ENCODE data around the gene CCHCR1. TPM values are rescaled to one million over a fixed set of nuclear protein-coding genes. Genes with fewer than 3 reads are reported as not detected.
"Not testable (repeated sequence)": the region's sequence is repeated elsewhere in the genome, so short reads cannot be mapped to it uniquely, and the experiment has no call there.

The CCHCR1 gene
- total RNA-seq, 1 donor from 2014 or later = 50.5 TPM

DNA sequence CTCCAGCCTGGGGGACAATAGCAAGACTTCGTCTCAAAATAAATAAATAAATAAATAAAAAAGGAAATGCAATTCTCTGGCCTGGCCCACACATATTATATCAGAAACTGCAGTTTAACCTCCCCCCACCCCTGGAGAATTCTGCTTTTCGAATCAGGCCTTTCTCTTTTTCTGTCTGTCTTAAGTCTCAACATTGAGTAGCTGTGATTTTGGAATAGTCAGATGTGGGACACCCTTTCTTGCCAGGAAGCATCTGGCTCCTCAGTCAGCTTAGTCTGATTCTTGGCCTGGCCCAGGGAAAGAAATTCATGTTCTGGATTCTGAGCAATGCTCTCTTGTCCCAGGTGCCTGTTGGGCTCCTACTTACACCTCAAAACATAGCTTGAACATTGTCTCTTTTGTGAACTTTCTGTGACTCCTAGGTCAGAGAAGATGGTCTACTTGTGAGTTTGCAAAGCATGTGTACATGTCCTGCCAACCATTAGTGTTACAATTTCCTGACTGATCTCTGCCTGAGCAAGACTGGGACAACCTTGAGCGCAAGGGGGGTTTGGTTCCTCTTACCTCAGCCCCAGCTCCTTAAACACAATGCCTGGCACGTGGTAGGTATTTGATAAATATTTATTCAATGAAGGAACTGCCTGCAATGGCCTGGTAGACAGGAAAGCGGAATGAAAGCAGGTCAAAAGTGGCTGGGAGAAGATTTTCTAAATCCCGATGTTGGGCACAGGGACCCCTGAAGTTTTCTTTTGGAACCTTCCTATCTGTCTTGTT, 36.6 kb upstream of the CCHCR1 start:
- H3K27ac Mint-ChIP-seq = no peak overlapping the region

DNA sequence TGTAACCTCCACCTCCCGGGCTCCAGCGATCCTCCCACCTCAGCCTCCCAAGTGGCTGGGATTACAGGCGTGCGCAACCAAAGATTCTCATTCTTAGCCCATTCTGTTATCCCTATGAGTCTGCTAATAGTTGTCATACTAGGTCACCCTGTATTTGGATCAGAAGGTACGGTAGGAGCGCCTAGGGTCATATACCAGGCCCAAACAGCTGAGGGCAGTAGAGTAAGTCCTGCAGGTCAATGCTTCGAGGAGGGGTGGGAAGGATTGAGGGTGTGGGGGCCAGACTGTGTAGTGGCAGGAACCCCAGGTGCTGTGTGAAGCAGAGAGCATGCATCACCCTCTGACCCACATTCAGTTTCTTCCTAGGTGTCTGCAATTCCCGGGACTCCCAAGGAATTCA, 35.6 kb upstream of the CCHCR1 start:
- no peaks in the 10 kb centered on the region for H3K9me3 Mint-ChIP-seq
- intact Hi-C loops (cut with micrococcal nuclease) = no loop called here
- peaks cover 3% of the 10 kb centered on the region for H3K36me3 Mint-ChIP-seq (ENCODE audit: low read depth)
- H3K27me3 Mint-ChIP-seq (ENCODE audit: low read depth) = no peaks in the 10 kb centered on the region
- no peak overlapping the region for H3K4me3 Mint-ChIP-seq (ENCODE audit: low read depth)
- no peak for DNase-seq (ENCODE audit: low spot score)
- H3K27ac Mint-ChIP-seq = no peak overlapping the region
- peaks cover 5% of the 10 kb centered on the region for H3K4me1 Mint-ChIP-seq (ENCODE audit: low read depth)

More for the DNA sequence above, 36.6 kb upstream of the CCHCR1 start:
- DNase-seq (ENCODE audit: low spot score) = no peak
- no peaks in the 10 kb centered on the region for H3K27me3 Mint-ChIP-seq (ENCODE audit: low read depth)
- no peaks in the 10 kb centered on the region for H3K9me3 Mint-ChIP-seq
- H3K36me3 Mint-ChIP-seq (ENCODE audit: low read depth) = peaks cover 6% of the 10 kb centered on the region
- H3K4me3 Mint-ChIP-seq (ENCODE audit: low read depth) = no peak overlapping the region
- H3K4me1 Mint-ChIP-seq (ENCODE audit: low read depth) = peaks cover 7% of the 10 kb centered on the region
- intact Hi-C loops (cut with micrococcal nuclease) = no loop called here

GRCh38 chr6:31192431-31193105, 35.0 kb upstream of the CCHCR1 start:
- intact Hi-C loops (cut with micrococcal nuclease) = loop anchor here (1.0 kb wide), 1 partner anchor 55 kb away; no protein-coding TSS in a partner anchor

GRCh38 chr6:31190488-31190887, 32.9 kb upstream of the CCHCR1 start:
- H3K36me3 Mint-ChIP-seq (ENCODE audit: low read depth) = no peaks in the 10 kb centered on the region
- H3K27me3 Mint-ChIP-seq (ENCODE audit: low read depth) = no peaks in the 10 kb centered on the region
- no peaks in the 10 kb centered on the region for H3K9me3 Mint-ChIP-seq
- no peak for DNase-seq (ENCODE audit: low spot score)
- H3K4me1 Mint-ChIP-seq (ENCODE audit: low read depth) = peaks cover 4% of the 10 kb centered on the region
- no peak overlapping the region for H3K4me3 Mint-ChIP-seq (ENCODE audit: low read depth)
- intact Hi-C loops (cut with micrococcal nuclease) = no loop called here
- no peak overlapping the region for H3K27ac Mint-ChIP-seq

More at GRCh38 chr6:31192431-31193105, 35.0 kb upstream of the CCHCR1 start:
- H3K4me1 Mint-ChIP-seq (ENCODE audit: low read depth); H3K9me3 Mint-ChIP-seq; H3K27ac Mint-ChIP-seq; H3K27me3 Mint-ChIP-seq (ENCODE audit: low read depth); H3K36me3 Mint-ChIP-seq (ENCODE audit: low read depth); H3K4me3 Mint-ChIP-seq (ENCODE audit: low read depth): not testable (repeated sequence)
- DNase-seq (ENCODE audit: low spot score) = peak; percentile 46

DNA sequence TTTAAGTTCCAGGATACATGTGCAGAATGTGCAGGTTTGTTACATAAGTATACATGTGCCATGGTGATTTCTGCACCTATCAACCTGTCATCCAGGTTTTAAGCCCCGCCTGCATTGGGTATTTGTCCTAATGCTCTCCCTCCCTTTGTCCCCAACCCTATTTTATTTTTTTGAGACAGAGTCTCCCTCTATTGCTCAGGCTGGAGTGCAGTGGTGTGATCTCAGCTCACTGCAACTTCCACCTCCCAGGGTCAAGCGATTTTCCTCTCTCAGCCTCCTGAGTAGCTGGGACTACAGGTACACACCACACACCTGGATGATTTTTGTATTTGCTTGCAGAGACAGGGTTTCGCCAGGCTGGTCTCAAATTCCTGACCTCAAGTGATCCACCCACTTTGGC, 31.6 kb upstream of the CCHCR1 start:
- H3K27ac Mint-ChIP-seq; H3K4me1 Mint-ChIP-seq (ENCODE audit: low read depth); DNase-seq (ENCODE audit: low spot score); H3K27me3 Mint-ChIP-seq (ENCODE audit: low read depth); intact Hi-C loops (cut with micrococcal nuclease); H3K36me3 Mint-ChIP-seq (ENCODE audit: low read depth); H3K4me3 Mint-ChIP-seq (ENCODE audit: low read depth); H3K9me3 Mint-ChIP-seq: not testable (repeated sequence)

- no peaks in the 10 kb centered on the region for H3K27me3 Mint-ChIP-seq (ENCODE audit: low read depth)
- peaks cover 6% of the 10 kb centered on the region for H3K4me1 Mint-ChIP-seq (ENCODE audit: low read depth)
- intact Hi-C loops (cut with micrococcal nuclease) = no loop called here
- H3K4me3 Mint-ChIP-seq (ENCODE audit: low read depth) = no peak overlapping the region
- H3K27ac Mint-ChIP-seq = no peak overlapping the region
- DNase-seq (ENCODE audit: low spot score) = no peak
- H3K36me3 Mint-ChIP-seq (ENCODE audit: low read depth) = no peaks in the 10 kb centered on the region
- H3K9me3 Mint-ChIP-seq = no peaks in the 10 kb centered on the region
Observed at GRCh38 chr6:31187780-31188194, 30.2 kb upstream of the CCHCR1 start.

GRCh38 chr6:31186052-31186734, 28.6 kb upstream of the CCHCR1 start:
- intact Hi-C loops (cut with micrococcal nuclease) = no loop called here
- no peak for DNase-seq (ENCODE audit: low spot score)
- no peaks in the 10 kb centered on the region for H3K36me3 Mint-ChIP-seq (ENCODE audit: low read depth)
- H3K27ac Mint-ChIP-seq = no peak overlapping the region
- H3K4me3 Mint-ChIP-seq (ENCODE audit: low read depth) = no peak overlapping the region
- H3K27me3 Mint-ChIP-seq (ENCODE audit: low read depth) = no peaks in the 10 kb centered on the region
- no peaks in the 10 kb centered on the region for H3K9me3 Mint-ChIP-seq
- H3K4me1 Mint-ChIP-seq (ENCODE audit: low read depth) = peaks cover 6% of the 10 kb centered on the region

- H3K4me1 Mint-ChIP-seq (ENCODE audit: low read depth); intact Hi-C loops (cut with micrococcal nuclease); H3K36me3 Mint-ChIP-seq (ENCODE audit: low read depth); H3K27ac Mint-ChIP-seq; H3K9me3 Mint-ChIP-seq; DNase-seq (ENCODE audit: low spot score); H3K27me3 Mint-ChIP-seq (ENCODE audit: low read depth); H3K4me3 Mint-ChIP-seq (ENCODE audit: low read depth): not testable (repeated sequence)
Observed at GRCh38 chr6:31185695-31186051, 28.1 kb upstream of the CCHCR1 start.

DNA sequence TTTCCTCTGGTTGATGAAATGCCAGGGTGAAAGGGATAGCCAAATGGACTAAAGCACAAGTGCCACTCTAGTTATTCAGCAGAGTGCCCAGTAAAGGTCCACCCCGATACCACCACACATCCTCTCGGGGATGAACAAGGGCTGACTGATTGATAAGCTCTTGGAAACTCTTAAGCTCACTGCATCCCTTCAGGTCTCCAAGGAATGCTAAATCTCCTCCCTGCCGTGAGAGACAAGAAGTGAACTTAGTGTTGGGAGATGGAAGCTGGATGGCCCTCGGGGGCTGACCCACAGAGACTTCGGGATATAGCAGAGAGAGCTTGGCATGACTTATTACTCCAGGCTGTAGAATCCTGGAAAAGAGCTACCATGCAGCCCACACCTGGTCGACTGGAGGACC, 26.3 kb upstream of the CCHCR1 start:
- H3K36me3 Mint-ChIP-seq (ENCODE audit: low read depth); intact Hi-C loops (cut with micrococcal nuclease); H3K27me3 Mint-ChIP-seq (ENCODE audit: low read depth); H3K9me3 Mint-ChIP-seq; DNase-seq (ENCODE audit: low spot score); H3K27ac Mint-ChIP-seq; H3K4me1 Mint-ChIP-seq (ENCODE audit: low read depth); H3K4me3 Mint-ChIP-seq (ENCODE audit: low read depth): not testable (repeated sequence)

GRCh38 chr6:31183287-31183686, 25.7 kb upstream of the CCHCR1 start:
- H3K36me3 Mint-ChIP-seq (ENCODE audit: low read depth); intact Hi-C loops (cut with micrococcal nuclease); H3K27me3 Mint-ChIP-seq (ENCODE audit: low read depth); H3K27ac Mint-ChIP-seq; H3K4me3 Mint-ChIP-seq (ENCODE audit: low read depth); DNase-seq (ENCODE audit: low spot score); H3K9me3 Mint-ChIP-seq: not testable (repeated sequence)
- peaks cover 11% of the 10 kb centered on the region for H3K4me1 Mint-ChIP-seq (ENCODE audit: low read depth)

DNA sequence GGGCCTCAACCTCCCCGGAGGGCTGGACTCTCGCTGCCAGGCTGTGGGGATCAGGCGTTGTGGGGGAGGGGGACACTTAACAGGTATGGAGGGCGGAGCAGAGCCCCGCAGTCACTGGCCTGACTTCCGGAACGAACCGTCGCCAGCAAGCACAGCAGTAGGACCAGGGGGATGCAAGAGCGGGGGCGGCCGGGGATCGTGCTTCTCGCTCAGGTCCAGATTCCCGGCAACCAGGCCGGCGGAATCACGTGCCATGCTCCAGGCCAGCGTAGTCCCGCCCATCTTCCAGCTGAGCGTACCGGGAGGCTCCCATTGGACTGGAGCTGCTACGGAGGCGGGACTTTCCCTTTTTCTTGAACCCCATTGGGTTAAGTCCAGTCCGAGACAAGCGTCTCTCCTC, 22.9 kb upstream of the CCHCR1 start:
- Mint-ChIP-seq H3K36me3 (ENCODE audit: low read depth) (no peaks in the 10 kb centered on the region), H3K27me3 (ENCODE audit: low read depth) (no peaks in the 10 kb centered on the region), H3K9me3 (no peaks in the 10 kb centered on the region), H3K4me3 (ENCODE audit: low read depth) (peak overlapping the region; percentile 45), H3K4me1 (ENCODE audit: low read depth) (peaks cover 11% of the 10 kb centered on the region), H3K27ac (no peak overlapping the region)
- intact Hi-C loops (cut with micrococcal nuclease) = no loop called here
- no peak for DNase-seq (ENCODE audit: low spot score)

- intact Hi-C loops (cut with micrococcal nuclease) = no loop called here
- H3K27me3 Mint-ChIP-seq (ENCODE audit: low read depth) = no peaks in the 10 kb centered on the region
- H3K36me3 Mint-ChIP-seq (ENCODE audit: low read depth) = no peaks in the 10 kb centered on the region
- no peak overlapping the region for H3K4me3 Mint-ChIP-seq (ENCODE audit: low read depth)
- peaks cover 9% of the 10 kb centered on the region for H3K4me1 Mint-ChIP-seq (ENCODE audit: low read depth)
- no peak for DNase-seq (ENCODE audit: low spot score)
- H3K27ac Mint-ChIP-seq = no peak overlapping the region
- H3K9me3 Mint-ChIP-seq = no peaks in the 10 kb centered on the region
Observed at GRCh38 chr6:31179896-31180295, 22.3 kb upstream of the CCHCR1 start.

GRCh38 chr6:31179042-31179386, 21.4 kb upstream of the CCHCR1 start:
- Mint-ChIP-seq H3K36me3 (ENCODE audit: low read depth) (no peaks in the 10 kb centered on the region), H3K27me3 (ENCODE audit: low read depth) (no peaks in the 10 kb centered on the region), H3K27ac (no peak overlapping the region), H3K9me3 (no peaks in the 10 kb centered on the region), H3K4me3 (ENCODE audit: low read depth) (no peak overlapping the region), H3K4me1 (ENCODE audit: low read depth) (peaks cover 9% of the 10 kb centered on the region)
- intact Hi-C loops (cut with micrococcal nuclease) = no loop called here
- no peak for DNase-seq (ENCODE audit: low spot score)

All from activated T-helper 2 cell treated with anti-CD3 and anti-CD28 coated beads, Interferon-gamma antibody, Interleukin-2, Interleukin-4, amounts not matched to agents 10 μg/mL and 5 μg/mL and 100 μg/mL, durations not matched to agents 14 hours and 24 hours and 36 hours (primary cell).